PC-9 (cell line): Measurements from ENCODE around the gene CDH20. TPM values are rescaled to one million over a fixed set of nuclear protein-coding genes. Genes with fewer than 3 reads are reported as not detected.

Experiments used
- BruUV-seq: library from RNA; stranded (reverse); fragments of 400-500 nt; replicated peaks from 2 replicates; lab custom pipeline; 2021; lab: Mats Ljungman, UMichigan
- CTCF ChIA-PET: fragments of 300-600 bp; sonication (Branson Sonifier 250); formaldehyde crosslinking; loops from one replicate; lab custom pipeline; 2022; ENCODE audit warnings: antibody characterized with exemption; lab: Charles Lee
- POLR2A ChIA-PET: fragments of 300-600 bp; sonication (Branson Sonifier 250); formaldehyde crosslinking; loops from one replicate; lab custom pipeline; 2022; ENCODE audit warnings: antibody characterized with exemption; ENCODE audit not compliant: unreplicated experiment; lab: Charles Lee
- DNase-seq, 2 experiments: peaks; one replicate each; pipeline versions ENCODE4 v3.0.0 to v3.0.0-alpha.2; 2015 to 2022; ENCODE audit warnings: mixed read lengths in 1 of 2
- H2AFZ ChIP-seq: fragments of 200-600 bp; sonication (generic); 2 replicates; pipeline ENCODE4 v1.8.1; 2017; ENCODE audit warnings: antibody characterized with exemption
- H3F3A ChIP-seq: fragments of 200-600 bp; sonication (generic); 2 replicates; pipeline ENCODE4 v1.8.1; 2017; ENCODE audit warnings: antibody characterized with exemption, mild to moderate bottlenecking, low read depth; ENCODE audit not compliant: insufficient read depth
- H3K27ac ChIP-seq: fragments of 200-600 bp; sonication (generic); 2 replicates; pipeline ENCODE4 v1.6.1; 2016; ENCODE audit warnings: mixed run types
- H3K27me3 ChIP-seq: fragments of 200-600 bp; sonication (generic); 2 replicates; pipeline ENCODE4 v1.6.1; 2016; ENCODE audit warnings: low read depth, mixed run types; ENCODE audit not compliant: insufficient read depth
- H3K36me3 ChIP-seq: fragments of 200-600 bp; sonication (generic); 2 replicates; pipeline ENCODE4 v1.6.1; 2016; ENCODE audit warnings: low read depth, mixed run types
- H3K4me1 ChIP-seq: fragments of 200-600 bp; sonication (generic); replicated peaks from 2 replicates; pipeline ENCODE4 v1.6.1; 2016; ENCODE audit warnings: mixed run types; ENCODE audit not compliant: insufficient read depth
- H3K4me2 ChIP-seq: fragments of 200-600 bp; sonication (generic); 2 replicates; pipeline ENCODE4 v1.6.1; 2017; ENCODE audit warnings: mixed run types
- H3K4me3 ChIP-seq: fragments of 200-600 bp; sonication (generic); 2 replicates; pipeline ENCODE4 v1.6.1; 2016; ENCODE audit warnings: mixed run types
- H3K79me2 ChIP-seq: fragments of 200-600 bp; sonication (generic); 2 replicates; pipeline ENCODE4 v1.6.1; 2017; ENCODE audit warnings: low read depth, mixed run types
- H3K9me2 ChIP-seq: fragments of 200-600 bp; sonication (generic); 2 replicates; pipeline ENCODE4 v1.8.1; 2017; ENCODE audit warnings: mild to moderate bottlenecking; ENCODE audit not compliant: insufficient read depth
- H3K9me3 ChIP-seq: fragments of 200-600 bp; sonication (generic); 2 replicates; pipeline ENCODE4 v1.8.1; 2016; ENCODE audit warnings: low read depth; ENCODE audit not compliant: insufficient read depth
- H4K20me1 ChIP-seq: fragments of 200-600 bp; sonication (generic); 2 replicates; pipeline ENCODE4 v1.8.1; 2017; ENCODE audit not compliant: insufficient read depth
- CTCF ChIP-seq: fragments of 200-600 bp; sonication (generic); conservative IDR thresholded peaks from 2 replicates; pipeline ENCODE4 v1.6.1; 2017; ENCODE audit warnings: mixed run types, antibody characterized with exemption, mild to moderate bottlenecking, moderate library complexity
- EZH2 ChIP-seq: fragments of 200-600 bp; sonication (generic); IDR thresholded peaks from 2 replicates; pipeline ENCODE4 v1.8.0; 2017; ENCODE audit warnings: antibody characterized with exemption, low read depth
- intact Hi-C: fragments of 100-400 bp; cut with micrococcal nuclease; formaldehyde crosslinking; loops from one replicate; pipeline ENCODE4 v1.10.0; 2022; ENCODE audit not compliant: unreplicated experiment
- total RNA-seq: library from RNA; stranded (reverse); gene quantifications from 2 replicates; pipeline ENCODE4 v1.2.3, GENCODE V29; 2021

Gene CDH20
- total RNA-seq, 1 experiment from 2014 or later: not detected

DNA sequence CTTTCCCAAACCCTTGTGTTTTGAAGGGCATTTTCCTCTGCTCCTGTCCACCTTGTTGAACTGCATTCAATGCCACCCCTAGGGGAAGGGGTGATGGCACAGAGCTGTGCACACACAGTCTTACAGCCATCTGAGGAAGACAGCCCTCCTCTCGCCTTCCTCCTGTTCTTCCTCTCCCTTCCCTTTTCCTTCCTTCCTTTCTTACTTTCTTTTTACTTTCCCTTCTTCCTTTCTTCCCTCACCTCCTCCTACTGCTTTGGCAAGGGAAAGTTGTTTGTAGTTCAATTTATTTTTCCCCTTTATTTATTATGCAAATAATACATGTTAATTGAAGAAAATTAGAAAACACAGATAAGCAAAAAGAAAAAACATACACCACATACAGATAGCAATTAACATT lies 99.4 kb downstream of the CDH20 start:
- POLR2A ChIA-PET: no interaction called here
- BruUV-seq: no TSS peak

DNA sequence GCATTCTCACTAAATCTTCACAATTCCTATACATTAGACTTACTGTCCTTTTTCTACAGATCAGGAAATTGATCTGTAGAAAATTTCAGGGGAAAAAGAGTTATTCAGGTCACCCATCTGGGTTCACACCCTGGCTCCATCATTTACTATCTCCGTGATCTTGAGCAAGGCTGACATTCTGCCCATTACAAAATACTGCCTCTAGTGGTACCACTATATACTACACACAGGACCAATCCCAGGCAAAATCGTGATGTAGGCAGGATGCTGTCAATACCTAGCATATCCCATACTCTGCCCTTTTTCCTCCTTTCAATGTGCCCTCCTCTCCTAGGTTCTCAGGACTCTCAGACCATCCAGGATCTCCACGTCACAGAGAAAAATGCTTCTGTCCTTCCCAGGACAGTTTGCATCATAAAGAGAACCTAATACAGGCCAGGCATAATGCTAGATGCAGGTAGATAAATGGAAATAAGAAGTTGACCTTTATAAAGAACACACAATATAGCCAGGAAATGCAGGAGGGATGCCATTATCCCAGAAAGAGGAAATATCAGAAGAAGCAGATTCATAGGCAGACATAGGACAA lies 101.9 kb downstream of the CDH20 start:
- TF ChIP-seq CTCF (peak; percentile 69), EZH2 (no peak)
- Histone ChIP-seq H3K4me2 (no peak overlapping the region), H2AFZ (no peak overlapping the region), H3K9me3 (no peaks in the 10 kb centered on the region), H3K4me3 (no peak overlapping the region), H3K4me1 (no peaks in the 10 kb centered on the region), H4K20me1 (no peaks in the 10 kb centered on the region), H3K27ac (no peak overlapping the region), H3K9me2 (no peaks in the 10 kb centered on the region), H3F3A (no peaks in the 10 kb centered on the region), H3K79me2 (no peaks in the 10 kb centered on the region), H3K36me3 (no peaks in the 10 kb centered on the region), H3K27me3 (no peaks in the 10 kb centered on the region)
- DNase-seq: no peak
- ChIA-PET POLR2A (no interaction called here), CTCF (no interaction called here)
- intact Hi-C loops: no loop called here
- BruUV-seq: no TSS peak

More for the DNA sequence above, 99.4 kb downstream of the CDH20 start:
- intact Hi-C loops: no loop called here
- no peak overlapping the region for H3K27ac ChIP-seq
- DNase-seq: no peak
- TF ChIP-seq EZH2 (no peak), CTCF (no peak)
- no peaks in the 10 kb centered on the region for H3K36me3 ChIP-seq
- no peak overlapping the region for H2AFZ ChIP-seq
- H3K4me3 ChIP-seq: no peak overlapping the region
- H4K20me1 ChIP-seq: no peaks in the 10 kb centered on the region
- H3K27me3 ChIP-seq: no peaks in the 10 kb centered on the region
- CTCF ChIA-PET: no interaction called here
- H3K4me2 ChIP-seq: no peak overlapping the region
- no peaks in the 10 kb centered on the region for H3K4me1 ChIP-seq
- H3K79me2 ChIP-seq: no peaks in the 10 kb centered on the region
- H3K9me2 ChIP-seq: no peaks in the 10 kb centered on the region
- H3F3A ChIP-seq: no peaks in the 10 kb centered on the region
- H3K9me3 ChIP-seq: no peaks in the 10 kb centered on the region

GRCh38 chr18:61443081-61443725 lies 110.0 kb downstream of the CDH20 start:
- Histone ChIP-seq H3K9me3 (no peaks in the 10 kb centered on the region), H3K4me2 (no peak overlapping the region), H3K9me2 (no peaks in the 10 kb centered on the region), H3K27me3 (no peaks in the 10 kb centered on the region), H3K4me3 (no peak overlapping the region), H3K36me3 (no peaks in the 10 kb centered on the region), H4K20me1 (no peaks in the 10 kb centered on the region), H3K27ac (no peak overlapping the region), H3K79me2 (no peaks in the 10 kb centered on the region), H3F3A (no peaks in the 10 kb centered on the region), H2AFZ (no peak overlapping the region), H3K4me1 (no peaks in the 10 kb centered on the region)
- POLR2A ChIA-PET: no interaction called here
- intact Hi-C loops: no loop called here
- BruUV-seq: no TSS peak
- CTCF ChIA-PET: no interaction called here
- TF ChIP-seq CTCF (no peak), EZH2 (no peak)
- no peak for DNase-seq
